A673 (cell line): ENCODE results near the gene MAN1C1. TPM values are rescaled to one million over a fixed set of nuclear protein-coding genes. Genes with fewer than 3 reads are reported as not detected.

Source experiments
- BruUV-seq: library from RNA; stranded (reverse); fragments of 400-500 nt; replicated peaks from 2 replicates; lab custom pipeline; 2021; lab: Mats Ljungman, UMichigan
- CTCF ChIA-PET: fragments of 300-600 bp; sonication (Branson Sonifier 250); formaldehyde crosslinking; loops from one replicate; lab custom pipeline; 2022; ENCODE audit warnings: antibody characterized with exemption; lab: Charles Lee
- POLR2A ChIA-PET: fragments of 300-600 bp; sonication (Branson Sonifier 250); formaldehyde crosslinking; loops from one replicate; lab custom pipeline; 2022; ENCODE audit warnings: antibody characterized with exemption; ENCODE audit not compliant: low non-redundant PET; lab: Charles Lee
- DNase-seq: peaks from one replicate; pipeline ENCODE4 v3.0.0-alpha.2; 2015; ENCODE audit warnings: low spot score
- H3K27ac ChIP-seq: fragments of 200-600 bp; sonication (generic); 2 replicates; pipeline ENCODE4 v1.5.1; 2016; ENCODE audit warnings: mixed run types, low read depth, mild to moderate bottlenecking, mixed read lengths, antibody characterized with exemption, low read length; ENCODE audit not compliant: poor library complexity, severe bottlenecking
- H3K27me3 ChIP-seq: fragments of 200-600 bp; sonication (generic); replicated peaks from 2 replicates; pipeline ENCODE4 v1.6.1; 2017; ENCODE audit warnings: mixed run types, low read depth, mild to moderate bottlenecking, mixed read lengths, antibody characterized with exemption, low read length; ENCODE audit not compliant: insufficient read depth, poor library complexity
- H3K36me3 ChIP-seq: fragments of 200-600 bp; sonication (generic); 2 replicates; pipeline ENCODE4 v1.6.1; 2016; ENCODE audit warnings: mixed run types, mild to moderate bottlenecking, mixed read lengths, antibody characterized with exemption, low read length; ENCODE audit not compliant: insufficient read depth, poor library complexity, severe bottlenecking
- H3K4me1 ChIP-seq: fragments of 200-600 bp; sonication (generic); 2 replicates; pipeline ENCODE4 v1.6.1; 2017; ENCODE audit warnings: mixed run types, mild to moderate bottlenecking, mixed read lengths, antibody characterized with exemption, low read length; ENCODE audit not compliant: insufficient read depth, poor library complexity, severe bottlenecking
- H3K4me3 ChIP-seq: fragments of 200-600 bp; sonication (generic); 2 replicates; pipeline ENCODE4 v1.5.1; 2016; ENCODE audit warnings: low read depth, mixed run types, mild to moderate bottlenecking, mixed read lengths, low read length; ENCODE audit not compliant: poor library complexity, severe bottlenecking
- H3K9me3 ChIP-seq: fragments of 200-600 bp; sonication (generic); 2 replicates; pipeline ENCODE4 v1.6.1; 2016; ENCODE audit warnings: mixed run types, low read depth, mild to moderate bottlenecking, mixed read lengths, antibody characterized with exemption, low read length; ENCODE audit not compliant: poor library complexity, severe bottlenecking
- EZH2 ChIP-seq: fragments of 200-600 bp; sonication (generic); IDR thresholded peaks from 2 replicates; pipeline ENCODE4 v1.6.1; 2017; ENCODE audit warnings: borderline replicate concordance, low read depth, mild to moderate bottlenecking, mixed read lengths, antibody characterized with exemption, low read length; ENCODE audit not compliant: poor library complexity, severe bottlenecking
- intact Hi-C: fragments of 100-400 bp; cut with micrococcal nuclease; formaldehyde crosslinking; loops from one replicate; pipeline ENCODE4 v1.10.0; 2022; ENCODE audit not compliant: unreplicated experiment
- total RNA-seq: library from RNA; stranded (reverse); gene quantifications from 2 replicates; pipeline ENCODE4 v1.2.3, GENCODE V29; 2021
- TF ChIP-seq, protein P1 (sequence below): fragments of 300-800, 200-600 bp; sonication (generic); conservative IDR thresholded peaks from 2 replicates; pipeline ENCODE4 v1.5.1; 2017; ENCODE audit warnings: low read depth, mild to moderate bottlenecking, antibody characterized with exemption, low read length, moderate library complexity, mixed read lengths

MAN1C1 gene
- total RNA-seq, 1 experiment from 2014 or later = 0.21 TPM

DNA sequence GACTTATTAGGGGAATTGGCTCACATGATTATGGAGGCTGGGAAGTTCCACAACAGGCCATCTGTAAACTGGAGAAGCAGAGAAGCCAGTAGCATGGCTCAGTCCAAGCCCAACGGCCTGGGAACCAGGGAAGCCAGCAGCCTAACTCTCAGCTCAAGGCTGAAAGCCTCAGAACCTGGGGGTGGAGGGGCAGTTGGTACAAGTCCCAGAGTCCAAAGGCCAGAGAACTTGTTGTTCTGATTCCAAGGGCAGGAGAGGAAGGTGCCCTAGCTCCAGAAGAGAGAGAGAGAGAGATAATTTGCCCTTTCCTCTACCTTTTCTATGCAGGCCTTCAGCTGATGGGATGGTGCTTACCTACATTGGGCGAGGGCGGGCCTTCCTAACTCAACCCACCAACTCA, 55.3 kb downstream of the MAN1C1 start:
- H3K36me3 ChIP-seq = no peaks in the 10 kb centered on the region
- BruUV-seq = no TSS peak
- no peaks in the 10 kb centered on the region for H3K27me3 ChIP-seq
- peaks cover 12% of the 10 kb centered on the region for H3K4me1 ChIP-seq
- DNase-seq = no peak
- ChIA-PET POLR2A (no interaction called here), CTCF (no interaction called here)
- no peaks in the 10 kb centered on the region for H3K9me3 ChIP-seq
- intact Hi-C loops = no loop called here
- TF ChIP-seq, protein P1, sequence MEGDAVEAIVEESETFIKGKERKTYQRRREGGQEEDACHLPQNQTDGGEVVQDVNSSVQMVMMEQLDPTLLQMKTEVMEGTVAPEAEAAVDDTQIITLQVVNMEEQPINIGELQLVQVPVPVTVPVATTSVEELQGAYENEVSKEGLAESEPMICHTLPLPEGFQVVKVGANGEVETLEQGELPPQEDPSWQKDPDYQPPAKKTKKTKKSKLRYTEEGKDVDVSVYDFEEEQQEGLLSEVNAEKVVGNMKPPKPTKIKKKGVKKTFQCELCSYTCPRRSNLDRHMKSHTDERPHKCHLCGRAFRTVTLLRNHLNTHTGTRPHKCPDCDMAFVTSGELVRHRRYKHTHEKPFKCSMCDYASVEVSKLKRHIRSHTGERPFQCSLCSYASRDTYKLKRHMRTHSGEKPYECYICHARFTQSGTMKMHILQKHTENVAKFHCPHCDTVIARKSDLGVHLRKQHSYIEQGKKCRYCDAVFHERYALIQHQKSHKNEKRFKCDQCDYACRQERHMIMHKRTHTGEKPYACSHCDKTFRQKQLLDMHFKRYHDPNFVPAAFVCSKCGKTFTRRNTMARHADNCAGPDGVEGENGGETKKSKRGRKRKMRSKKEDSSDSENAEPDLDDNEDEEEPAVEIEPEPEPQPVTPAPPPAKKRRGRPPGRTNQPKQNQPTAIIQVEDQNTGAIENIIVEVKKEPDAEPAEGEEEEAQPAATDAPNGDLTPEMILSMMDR = no peak
- TF ChIP-seq EZH2 = no peak
- H3K27ac ChIP-seq = no peak overlapping the region
- no peak overlapping the region for H3K4me3 ChIP-seq

DNA sequence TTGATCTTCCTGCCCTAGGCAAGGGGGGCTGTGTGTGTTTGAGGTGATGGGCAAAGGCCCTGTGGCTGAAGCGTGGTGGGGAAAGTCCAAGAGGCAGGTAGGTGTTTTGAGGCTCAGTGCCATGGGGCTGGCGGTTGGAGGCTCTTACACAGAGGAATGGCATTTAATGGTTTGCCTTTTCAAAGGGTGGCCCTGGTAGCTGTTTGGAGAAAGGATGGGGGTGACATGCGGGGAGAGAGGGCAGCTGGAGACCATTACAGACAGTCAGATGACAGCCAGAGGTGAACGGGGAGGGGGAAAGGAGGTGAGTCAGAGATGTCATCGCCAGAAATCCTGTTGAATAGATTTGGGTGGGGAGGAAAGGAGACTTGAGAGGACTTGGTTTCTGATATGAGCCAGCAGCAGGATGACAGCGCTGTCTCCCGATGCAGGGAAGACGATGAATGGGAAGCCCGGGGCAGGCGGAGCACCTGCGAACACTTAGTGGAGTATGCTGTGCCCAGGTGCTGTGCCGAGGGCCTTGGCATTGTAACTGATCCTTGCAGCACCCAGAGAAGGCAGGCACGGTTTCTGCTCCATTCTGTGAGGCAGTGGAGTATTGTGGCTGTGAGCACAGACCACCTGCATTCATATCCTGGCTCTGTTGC, 56.3 kb downstream of the MAN1C1 start:
- Histone ChIP-seq H3K27me3 (no peaks in the 10 kb centered on the region), H3K4me3 (no peak overlapping the region), H3K36me3 (no peaks in the 10 kb centered on the region), H3K4me1 (peaks cover 22% of the 10 kb centered on the region), H3K27ac (no peak overlapping the region), H3K9me3 (no peaks in the 10 kb centered on the region)
- intact Hi-C loops = no loop called here
- TF ChIP-seq, protein P1 = no peak
- no peak for TF ChIP-seq EZH2
- no peak for DNase-seq
- no TSS peak for BruUV-seq
- ChIA-PET POLR2A (no interaction called here), CTCF (no interaction called here)

GRCh38 chr1:25673456-25673855, 56.9 kb downstream of the MAN1C1 start:
- TF ChIP-seq, protein P1 = no peak
- no peak for TF ChIP-seq EZH2
- Histone ChIP-seq H3K4me1 (peaks cover 25% of the 10 kb centered on the region), H3K36me3 (no peaks in the 10 kb centered on the region), H3K9me3 (no peaks in the 10 kb centered on the region), H3K27me3 (no peaks in the 10 kb centered on the region), H3K4me3 (no peak overlapping the region), H3K27ac (no peak overlapping the region)
- BruUV-seq = no TSS peak
- ChIA-PET CTCF (no interaction called here), POLR2A (no interaction called here)
- DNase-seq = no peak
- intact Hi-C loops = no loop called here
